OCI-LY7 (cell line): ENCODE measurements around the gene CACNA1D. TPM values are rescaled to one million over a fixed set of nuclear protein-coding genes. Genes with fewer than 3 reads are reported as not detected.

Experiments used
- BruUV-seq: library from RNA; stranded (reverse); fragments of 400-500 nt; replicated peaks from 2 replicates; lab custom pipeline; 2021; lab: Mats Ljungman, UMichigan
- CTCF ChIA-PET: fragments of 300-600 bp; sonication (Branson Sonifier 250); formaldehyde crosslinking; loops from one replicate; lab custom pipeline; 2022; ENCODE audit warnings: antibody characterized with exemption; ENCODE audit not compliant: unreplicated experiment; lab: Charles Lee
- POLR2A ChIA-PET: fragments of 300-600 bp; sonication (Branson Sonifier 250); formaldehyde crosslinking; loops from one replicate; lab custom pipeline; 2022; ENCODE audit warnings: antibody characterized with exemption; lab: Charles Lee
- DNase-seq: peaks from one replicate; pipeline ENCODE4 v3.0.0-alpha.2; 2015; ENCODE audit warnings: low spot score
- H2AFZ ChIP-seq: fragments of 200-600 bp; sonication (generic), shearing (Covaris generic); 2 replicates; pipeline ENCODE4 v1.6.1; 2014; ENCODE audit warnings: mild to moderate bottlenecking, antibody characterized with exemption, low read length, moderate library complexity
- H3K27ac ChIP-seq: fragments of 200-600 bp; sonication (generic); 2 replicates; pipeline ENCODE4 v1.5.1; 2014; ENCODE audit warnings: mixed run types, low read depth, mild to moderate bottlenecking, moderate library complexity, low read length, inconsistent platforms; ENCODE audit not compliant: poor library complexity, severe bottlenecking
- H3K36me3 ChIP-seq: fragments of 200-600 bp; sonication (generic); 2 replicates; pipeline ENCODE4 v1.6.1; 2014; ENCODE audit warnings: mild to moderate bottlenecking, antibody characterized with exemption, low read length, moderate library complexity, mixed read lengths; ENCODE audit not compliant: insufficient read depth
- H3K4me1 ChIP-seq: fragments of 200-600 bp; sonication (generic); 2 replicates; pipeline ENCODE4 v1.5.1; 2014; ENCODE audit warnings: mild to moderate bottlenecking, low read length; ENCODE audit not compliant: insufficient read depth, poor library complexity, severe bottlenecking
- H3K4me2 ChIP-seq: fragments of 200-600 bp; sonication (generic); 2 replicates; pipeline ENCODE4 v1.6.1; 2014; ENCODE audit warnings: mild to moderate bottlenecking, low read length
- H3K4me3 ChIP-seq: fragments of 200-600 bp; sonication (generic); 2 replicates; pipeline ENCODE4 v1.5.1; 2014; ENCODE audit warnings: mild to moderate bottlenecking, low read depth, low read length; ENCODE audit not compliant: poor library complexity, severe bottlenecking
- H3K79me2 ChIP-seq: fragments of 200-600 bp; sonication (generic); 2 replicates; pipeline ENCODE4 v1.6.1; 2016; ENCODE audit warnings: low read depth, mild to moderate bottlenecking, low read length, moderate library complexity, mixed read lengths; ENCODE audit not compliant: insufficient read depth
- H3K9me2 ChIP-seq: fragments of 200-600 bp; sonication (generic); 2 replicates; pipeline ENCODE4 v1.6.1; 2016; ENCODE audit warnings: mild to moderate bottlenecking, low read length, mixed read lengths; ENCODE audit not compliant: insufficient read depth
- H3K9me3 ChIP-seq: fragments of 200-600 bp; sonication (generic); 2 replicates; pipeline ENCODE4 v1.6.1; 2014; ENCODE audit warnings: mild to moderate bottlenecking, mixed run types, low read length, mixed read lengths
- H4K20me1 ChIP-seq: fragments of 200-600 bp; sonication (generic); 2 replicates; pipeline ENCODE4 v1.6.1; 2014; ENCODE audit warnings: mild to moderate bottlenecking, antibody characterized with exemption, low read length, moderate library complexity, mixed read lengths; ENCODE audit not compliant: insufficient read depth
- CTCF ChIP-seq: fragments of 200-600 bp; sonication (generic); conservative IDR thresholded peaks from 2 replicates; pipeline ENCODE4 v1.5.1; 2014; ENCODE audit warnings: mild to moderate bottlenecking, antibody characterized with exemption, low read length, moderate library complexity, mixed read lengths
- EZH2phosphoT487 ChIP-seq: fragments of 200-600 bp; sonication (generic); IDR thresholded peaks from 2 replicates; pipeline ENCODE4 v1.6.1; 2018; ENCODE audit warnings: low read depth, borderline replicate concordance, mild to moderate bottlenecking, mixed run types, antibody characterized with exemption, low read length, moderate library complexity, mixed read lengths
- intact Hi-C: fragments of 100-400 bp; cut with micrococcal nuclease; formaldehyde crosslinking; loops from one replicate; pipeline ENCODE4 v1.10.0; 2022; ENCODE audit not compliant: unreplicated experiment
- total RNA-seq, 2 experiments: library from RNA; depleted of rRNA in 1 of 2; stranded (reverse); fragments of >200 nt in 1 of 2; shearing (Covaris generic) in 1 of 2; gene quantifications; 2 replicates each; pipeline ENCODE4 v1.2.3, GENCODE V29; 2014 to 2022

Gene CACNA1D
- total RNA-seq, 2 experiments from 2014 or later = 0.42 TPM; not detected in 1

DNA sequence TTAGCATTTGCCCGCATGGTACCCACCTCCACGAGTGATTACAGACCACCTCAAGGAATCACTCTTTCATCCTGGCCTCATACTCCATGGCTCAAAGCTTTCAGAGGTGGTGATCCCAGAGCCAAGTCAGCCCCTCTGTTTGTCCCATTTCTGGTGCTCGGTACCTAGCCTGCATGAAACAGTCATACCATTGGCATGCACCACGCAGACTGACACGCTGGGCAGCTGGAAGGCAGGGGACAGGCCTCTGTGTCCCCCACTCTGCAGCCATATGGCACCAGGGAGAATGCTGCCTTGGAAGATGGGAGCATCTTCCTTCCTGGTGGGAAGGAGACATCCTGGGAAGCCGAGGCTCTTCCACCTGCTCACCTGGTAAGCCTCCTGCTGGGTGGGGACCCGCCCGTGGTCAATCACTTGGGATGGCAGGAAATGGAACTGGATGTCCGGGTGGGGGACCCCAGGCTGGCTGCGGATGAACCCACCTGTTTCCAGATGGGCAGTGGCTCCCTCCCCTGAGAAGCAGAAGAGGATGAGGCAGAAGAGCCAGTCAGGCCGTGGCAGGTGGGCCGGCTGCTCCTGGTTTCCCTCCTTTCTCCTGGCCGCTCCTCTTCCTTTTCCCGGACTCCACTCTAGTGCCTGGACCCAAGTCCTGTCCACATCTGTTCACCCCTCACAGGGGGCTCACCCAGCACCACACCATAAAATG lies 324.9 kb downstream of the CACNA1D start:
- no peak for TF ChIP-seq EZH2phosphoT487
- TF ChIP-seq CTCF = no peak
- H3K36me3 ChIP-seq = no peaks in the 10 kb centered on the region
- H3K9me3 ChIP-seq = no peaks in the 10 kb centered on the region
- BruUV-seq = no TSS peak
- H3K79me2 ChIP-seq = no peaks in the 10 kb centered on the region
- H3K4me2 ChIP-seq = no peak overlapping the region
- H4K20me1 ChIP-seq = no peaks in the 10 kb centered on the region
- ChIA-PET CTCF (no interaction called here), POLR2A (no interaction called here)
- no peak for DNase-seq
- no peaks in the 10 kb centered on the region for H3K9me2 ChIP-seq
- intact Hi-C loops = no loop called here
- no peak overlapping the region for H2AFZ ChIP-seq
- H3K4me3 ChIP-seq = no peak overlapping the region
- H3K27ac ChIP-seq = no peak overlapping the region
- no peaks in the 10 kb centered on the region for H3K4me1 ChIP-seq

- Histone ChIP-seq H3K9me3 (no peaks in the 10 kb centered on the region), H2AFZ (no peak overlapping the region), H3K27ac (no peak overlapping the region), H3K36me3 (no peaks in the 10 kb centered on the region), H3K9me2 (no peaks in the 10 kb centered on the region), H3K4me3 (no peak overlapping the region), H4K20me1 (no peaks in the 10 kb centered on the region), H3K4me2 (no peak overlapping the region), H3K79me2 (no peaks in the 10 kb centered on the region), H3K4me1 (no peaks in the 10 kb centered on the region)
- ChIA-PET POLR2A (no interaction called here), CTCF (no interaction called here)
- DNase-seq = no peak
- intact Hi-C loops = no loop called here
- TF ChIP-seq EZH2phosphoT487 (no peak), CTCF (no peak)
- BruUV-seq = no TSS peak
Measured at GRCh38 chr3:53820084-53820483, 325.7 kb downstream of the CACNA1D start.

- no peaks in the 10 kb centered on the region for H4K20me1 ChIP-seq
- H3K27ac ChIP-seq = no peak overlapping the region
- intact Hi-C loops = no loop called here
- H2AFZ ChIP-seq = no peak overlapping the region
- no peak overlapping the region for H3K4me3 ChIP-seq
- ChIA-PET CTCF (no interaction called here), POLR2A (no interaction called here)
- H3K4me1 ChIP-seq = no peaks in the 10 kb centered on the region
- no peak for TF ChIP-seq EZH2phosphoT487
- no peak for TF ChIP-seq CTCF
- no TSS peak for BruUV-seq
- no peak overlapping the region for H3K4me2 ChIP-seq
- no peak for DNase-seq
- H3K36me3 ChIP-seq = no peaks in the 10 kb centered on the region
- no peaks in the 10 kb centered on the region for H3K9me2 ChIP-seq
- H3K9me3 ChIP-seq = no peaks in the 10 kb centered on the region
- H3K79me2 ChIP-seq = no peaks in the 10 kb centered on the region
Measured at GRCh38 chr3:53820756-53821580, 326.6 kb downstream of the CACNA1D start.
